ENCODE results near the gene PTPN7. TPM values are rescaled to one million over a fixed set of nuclear protein-coding genes. Genes with fewer than 3 reads are reported as not detected.
"Not testable (repeated sequence)": the region's sequence is repeated elsewhere in the genome, so short reads cannot be mapped to it uniquely, and the experiment has no call there.

Gene PTPN7
- total RNA-seq, 1 donor from 2014 or later: 2.6 TPM

DNA sequence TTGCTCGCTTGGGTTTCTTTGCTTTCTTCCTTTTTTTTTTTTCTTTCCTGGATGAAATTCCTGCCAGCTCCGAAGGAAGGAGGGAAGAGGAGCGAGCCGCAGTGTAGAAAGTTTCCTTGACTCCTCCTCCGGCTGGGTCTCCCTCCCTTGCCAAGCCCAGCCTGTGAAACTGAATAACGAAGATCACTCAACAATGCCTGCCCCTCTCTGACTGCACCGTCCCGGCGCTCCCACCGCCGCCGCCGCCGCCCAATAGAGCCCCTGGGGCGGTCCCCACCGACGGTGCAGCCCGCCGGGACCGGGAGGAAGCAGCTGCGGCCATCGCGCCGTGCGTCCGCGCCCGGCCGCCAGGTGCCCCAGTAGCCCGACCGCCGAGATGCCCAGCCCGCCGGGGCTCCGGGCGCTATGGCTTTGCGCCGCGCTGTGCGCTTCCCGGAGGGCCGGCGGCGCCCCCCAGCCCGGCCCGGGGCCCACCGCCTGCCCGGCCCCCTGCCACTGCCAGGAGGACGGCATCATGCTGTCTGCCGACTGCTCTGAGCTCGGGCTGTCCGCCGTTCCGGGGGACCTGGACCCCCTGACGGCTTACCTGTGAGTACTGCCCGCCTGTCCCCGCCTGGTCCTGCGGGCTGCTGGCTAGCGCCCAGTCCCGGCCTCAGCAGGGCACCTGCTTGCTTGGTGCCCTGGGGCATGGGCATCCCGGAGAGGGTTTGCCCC is 33.4 kb upstream of the PTPN7 start, which contains the start of gene LGR6:
TSS of gene LGR6 (plus strand) at position 186 of the 714 bp plus-strand sequence. CDS start at position 377, 191 bp downstream.
- DNase-seq (ENCODE audit: low read depth): no peak
- Histone ChIP-seq H3K27me3 (ENCODE audit: control insufficient read depth, insufficient read depth, low read length) (peaks cover 31% of the 10 kb centered on the region), H3K36me3 (ENCODE audit: control insufficient read depth, insufficient read depth, low read length) (no peaks in the 10 kb centered on the region), H3K4me3 (ENCODE audit: low read depth, low read length) (no peak within 1 kb of the TSS)
- TF ChIP-seq CTCF (IDR thresholded peaks at IDR 0.05; ENCODE audit: insufficient read depth, low read length, poor library complexity, severe bottlenecking): no peak

DNA sequence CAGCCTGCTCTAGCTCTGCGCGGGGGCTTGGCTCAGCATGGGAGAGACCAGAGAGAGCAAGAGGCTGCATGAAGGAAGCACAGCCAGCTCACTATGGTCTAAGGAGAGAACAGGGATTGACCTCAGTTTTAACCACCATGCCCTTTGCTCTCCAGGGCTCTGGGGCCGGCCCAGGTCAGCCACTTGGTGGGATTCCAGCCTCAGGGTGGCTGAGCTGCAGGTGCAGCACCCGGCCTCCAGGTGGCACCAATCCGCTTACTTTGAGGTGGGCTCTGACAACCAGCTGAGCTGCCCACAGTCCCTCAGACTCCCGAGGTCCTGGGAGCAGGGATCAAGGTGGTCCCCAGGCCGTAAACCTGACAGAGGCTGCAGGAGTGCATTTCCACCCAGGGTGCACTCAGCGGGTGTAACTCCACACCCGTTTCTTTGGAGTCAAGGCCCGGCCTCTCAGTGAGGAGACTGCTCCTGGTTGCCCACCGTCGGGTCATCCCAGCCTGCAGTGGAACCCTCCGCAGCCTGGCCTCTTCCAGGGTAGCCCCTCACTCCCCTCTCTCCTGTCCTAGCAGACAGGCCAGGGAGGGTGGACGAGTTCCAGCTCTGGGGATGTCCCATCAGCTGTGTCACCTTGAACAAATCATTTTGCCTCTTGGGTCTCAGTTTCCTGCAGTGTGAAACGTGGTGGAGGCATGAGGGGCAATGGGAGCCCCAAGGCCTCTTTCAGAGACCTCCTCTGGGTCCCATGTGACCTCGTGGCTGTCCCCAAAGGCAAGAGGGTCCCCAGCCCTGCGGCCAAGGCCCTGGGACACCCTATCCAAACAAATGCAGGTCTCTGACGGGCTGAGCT is 32.6 kb upstream of the PTPN7 start:
- Histone ChIP-seq H3K4me3 (ENCODE audit: low read depth, low read length) (no peak overlapping the region), H3K36me3 (ENCODE audit: control insufficient read depth, insufficient read depth, low read length) (no peaks in the 10 kb centered on the region), H3K27me3 (ENCODE audit: control insufficient read depth, insufficient read depth, low read length) (peaks cover 35% of the 10 kb centered on the region)
- DNase-seq (ENCODE audit: low read depth): no peak
- TF ChIP-seq CTCF (IDR thresholded peaks at IDR 0.05; ENCODE audit: insufficient read depth, low read length, poor library complexity, severe bottlenecking): peak; percentile 95

DNA sequence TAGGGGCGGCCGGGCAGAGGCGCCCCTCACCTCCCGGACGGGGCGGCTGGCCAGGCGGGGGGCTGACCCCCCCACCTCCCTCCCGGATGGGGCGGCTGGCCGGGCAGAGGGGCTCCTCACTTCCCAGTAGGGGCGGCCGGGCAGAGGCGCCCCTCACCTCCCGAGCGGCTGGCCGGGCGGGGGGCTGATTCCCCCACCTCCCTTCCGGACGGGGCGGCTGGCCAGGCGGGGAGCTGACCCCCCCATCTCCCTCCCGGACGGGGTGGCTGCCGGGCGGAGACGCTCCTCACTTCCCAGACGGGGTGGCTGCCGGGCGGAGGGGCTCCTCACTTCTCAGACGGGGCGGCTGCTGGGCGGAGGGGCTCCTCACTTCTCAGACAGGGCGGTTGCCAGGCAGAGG is 31.0 kb upstream of the PTPN7 start:
- DNase-seq (ENCODE audit: low read depth); H3K4me3 ChIP-seq (ENCODE audit: low read depth, low read length); H3K36me3 ChIP-seq (ENCODE audit: control insufficient read depth, insufficient read depth, low read length): not testable (repeated sequence)
- H3K27me3 ChIP-seq (ENCODE audit: control insufficient read depth, insufficient read depth, low read length): peaks cover 40% of the 10 kb centered on the region

DNA sequence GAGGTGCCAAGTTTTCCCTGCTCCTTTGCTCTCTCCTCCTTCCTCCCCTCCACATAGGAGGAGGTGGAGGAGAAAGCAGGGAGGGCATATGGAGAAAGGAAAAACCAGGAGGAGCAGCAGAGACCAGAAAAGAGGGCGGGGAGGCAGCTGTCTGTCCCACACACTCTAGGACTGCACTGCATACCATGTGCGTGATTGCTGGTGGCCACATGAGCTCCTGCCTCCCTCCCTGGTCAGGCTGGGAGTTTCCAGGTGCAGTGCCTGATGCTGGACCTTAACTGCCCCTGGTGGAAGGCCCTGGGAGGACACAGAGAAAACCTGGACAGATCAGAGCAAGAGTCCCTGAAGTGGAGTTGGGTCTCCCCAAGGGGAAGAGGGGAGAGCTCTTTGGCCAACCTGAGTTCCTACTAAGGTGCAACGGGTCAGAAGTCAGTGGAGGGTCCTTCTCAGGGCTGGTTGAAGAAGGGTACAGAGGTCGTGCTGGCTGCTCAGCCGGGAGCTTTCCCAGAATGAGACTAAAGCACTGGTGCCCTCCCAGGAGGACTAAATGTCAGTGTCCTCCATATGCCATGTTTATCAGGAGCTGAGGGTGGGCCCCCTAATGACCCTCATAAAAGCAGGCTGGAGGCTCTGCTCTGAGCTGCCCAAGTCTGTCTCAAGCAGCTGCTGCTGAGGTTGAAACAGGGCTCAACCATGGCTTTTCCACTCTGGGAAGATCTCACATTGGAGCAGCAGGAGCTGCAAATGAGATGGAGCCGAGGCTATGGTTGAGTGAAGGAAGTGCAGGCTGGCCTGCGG is 29.7 kb upstream of the PTPN7 start:
- Histone ChIP-seq H3K4me3 (ENCODE audit: low read depth, low read length) (no peak overlapping the region), H3K27me3 (ENCODE audit: control insufficient read depth, insufficient read depth, low read length) (peaks cover 46% of the 10 kb centered on the region), H3K36me3 (ENCODE audit: control insufficient read depth, insufficient read depth, low read length) (no peaks in the 10 kb centered on the region)
- no peak for DNase-seq (ENCODE audit: low read depth)
- peak; percentile 35 for TF ChIP-seq CTCF (IDR thresholded peaks at IDR 0.05; ENCODE audit: insufficient read depth, low read length, poor library complexity, severe bottlenecking)

GRCh38 chr1:202189001-202189790 is 28.8 kb upstream of the PTPN7 start:
- Histone ChIP-seq H3K27me3 (ENCODE audit: control insufficient read depth, insufficient read depth, low read length) (peaks cover 40% of the 10 kb centered on the region), H3K4me3 (ENCODE audit: low read depth, low read length) (no peak overlapping the region), H3K36me3 (ENCODE audit: control insufficient read depth, insufficient read depth, low read length) (no peaks in the 10 kb centered on the region)
- DNase-seq (ENCODE audit: low read depth): no peak
- peak; percentile 79 for TF ChIP-seq CTCF (IDR thresholded peaks at IDR 0.05; ENCODE audit: insufficient read depth, low read length, poor library complexity, severe bottlenecking)

All from kidney epithelial cell (primary cell).